Measurements from ENCODE around the gene LRCOL1.

DNA sequence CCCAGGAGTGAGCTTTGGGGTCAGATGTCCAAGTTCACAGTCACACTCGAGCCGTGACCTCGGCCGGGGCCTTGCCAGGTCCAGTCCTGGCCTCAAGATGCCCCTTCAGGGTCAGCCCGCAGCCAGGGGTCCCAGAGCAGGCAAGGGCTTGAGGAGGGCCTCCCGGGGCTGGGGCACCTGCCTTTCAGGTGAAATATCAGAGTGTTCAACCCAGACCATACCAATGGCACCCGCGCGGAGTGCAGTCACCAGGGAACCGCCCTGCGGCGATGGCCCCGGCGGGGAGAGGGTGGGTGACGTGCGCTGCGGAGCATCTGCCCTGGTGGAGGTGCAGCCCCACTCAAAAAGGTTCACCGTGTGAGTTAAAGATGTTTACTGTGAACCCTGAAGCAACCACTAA lies 16.9 kb downstream of the LRCOL1 start:
- TF ChIP-seq ZNF777 (tag by site-specific recombination; IDR thresholded peaks at IDR 0.05; ENCODE audit: borderline replicate concordance) (no peak), SCRT2 (tag by site-specific recombination; IDR thresholded peaks at IDR 0.05) (no peak), CTCF (tag by site-specific recombination; IDR thresholded peaks at IDR 0.05) (no peak), ZBTB44 (tag by site-specific recombination; IDR thresholded peaks at IDR 0.05) (no peak), ZNF133 (tag by site-specific recombination; IDR thresholded peaks at IDR 0.05) (no peak), ZNF747 (tag by site-specific recombination; IDR thresholded peaks at IDR 0.05) (no peak), ZNF121 (tag by site-specific recombination; IDR thresholded peaks at IDR 0.05) (no peak), ZNF416 (tag by site-specific recombination; IDR thresholded peaks at IDR 0.05) (no peak)
- TF ChIP-seq, protein P1, sequence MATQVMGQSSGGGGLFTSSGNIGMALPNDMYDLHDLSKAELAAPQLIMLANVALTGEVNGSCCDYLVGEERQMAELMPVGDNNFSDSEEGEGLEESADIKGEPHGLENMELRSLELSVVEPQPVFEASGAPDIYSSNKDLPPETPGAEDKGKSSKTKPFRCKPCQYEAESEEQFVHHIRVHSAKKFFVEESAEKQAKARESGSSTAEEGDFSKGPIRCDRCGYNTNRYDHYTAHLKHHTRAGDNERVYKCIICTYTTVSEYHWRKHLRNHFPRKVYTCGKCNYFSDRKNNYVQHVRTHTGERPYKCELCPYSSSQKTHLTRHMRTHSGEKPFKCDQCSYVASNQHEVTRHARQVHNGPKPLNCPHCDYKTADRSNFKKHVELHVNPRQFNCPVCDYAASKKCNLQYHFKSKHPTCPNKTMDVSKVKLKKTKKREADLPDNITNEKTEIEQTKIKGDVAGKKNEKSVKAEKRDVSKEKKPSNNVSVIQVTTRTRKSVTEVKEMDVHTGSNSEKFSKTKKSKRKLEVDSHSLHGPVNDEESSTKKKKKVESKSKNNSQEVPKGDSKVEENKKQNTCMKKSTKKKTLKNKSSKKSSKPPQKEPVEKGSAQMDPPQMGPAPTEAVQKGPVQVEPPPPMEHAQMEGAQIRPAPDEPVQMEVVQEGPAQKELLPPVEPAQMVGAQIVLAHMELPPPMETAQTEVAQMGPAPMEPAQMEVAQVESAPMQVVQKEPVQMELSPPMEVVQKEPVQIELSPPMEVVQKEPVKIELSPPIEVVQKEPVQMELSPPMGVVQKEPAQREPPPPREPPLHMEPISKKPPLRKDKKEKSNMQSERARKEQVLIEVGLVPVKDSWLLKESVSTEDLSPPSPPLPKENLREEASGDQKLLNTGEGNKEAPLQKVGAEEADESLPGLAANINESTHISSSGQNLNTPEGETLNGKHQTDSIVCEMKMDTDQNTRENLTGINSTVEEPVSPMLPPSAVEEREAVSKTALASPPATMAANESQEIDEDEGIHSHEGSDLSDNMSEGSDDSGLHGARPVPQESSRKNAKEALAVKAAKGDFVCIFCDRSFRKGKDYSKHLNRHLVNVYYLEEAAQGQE (tag by site-specific recombination; IDR thresholded peaks at IDR 0.05) = no peak
